Thyroid gland (tissue), 4 donors: Measurements from ENCODE around the gene PRSS33. TPM values are rescaled to one million over a fixed set of nuclear protein-coding genes. Genes with fewer than 3 reads are reported as not detected.

ENCODE experiments used
- DNase-seq, 2 donors: peaks; one replicate each; pipeline ENCODE4 v3.0.0-alpha.2; 2019
- H3K27ac ChIP-seq, 3 donors: fragments of 200-600 bp; sonication (generic); 1 replicate in 2 of 3; 2 replicates in 1 of 3; pipeline ENCODE4 v1.5.1; 2016 to 2019; ENCODE audit warnings: mild to moderate bottlenecking in 1 of 3, moderate library complexity in 1 of 3
- H3K27me3 ChIP-seq: fragments of 200-600 bp; sonication (generic); one replicate; pipeline ENCODE4 v1.5.1; 2019
- H3K36me3 ChIP-seq, 2 donors: fragments of 200-600 bp; sonication (generic); one replicate each; pipeline ENCODE4 v1.5.1; 2016 to 2019
- H3K4me1 ChIP-seq, 2 donors: fragments of 200-600 bp; sonication (generic); one replicate each; pipeline ENCODE4 v1.5.1; 2017 to 2019
- H3K4me3 ChIP-seq, 3 donors: fragments of 200-600 bp; sonication (generic); replicated peaks in 1 of 3; 1 replicate in 2 of 3; 2 replicates in 1 of 3; pipeline ENCODE4 v1.5.1; 2016; ENCODE audit warnings: mild to moderate bottlenecking in 1 of 3
- H3K9me3 ChIP-seq: fragments of 200-600 bp; sonication (generic); one replicate; pipeline ENCODE4 v1.5.1; 2017
- POLR2A ChIP-seq, 2 donors: fragments of 450-650 bp; IDR thresholded peaks; one replicate each; pipeline ENCODE4 v1.6.1; 2017; ENCODE audit warnings: antibody characterized with exemption in 2 of 2, mild to moderate bottlenecking in 2 of 2, moderate library complexity in 1 of 2
- WGBS, 2 donors: methylation state at CpG; one replicate each; pipeline ENCODE4 v1.1.5; 2017; 5-methylcytosine and 5-hydroxymethylcytosine counted together
- intact Hi-C: fragments of 100-400 bp; cut with DNase I; formaldehyde crosslinking; loops from one replicate; pipeline ENCODE4 v1.15.1; 2023
- total RNA-seq, 4 donors: library from RNA; depleted of rRNA; stranded (reverse); fragments of >200 nt; gene quantifications; one replicate each; pipeline ENCODE4 v1.2.3, GENCODE V29; 2016
- TF ChIP-seq, protein P1 (sequence below), 6 experiments: fragments of 200-600 bp in 3 of 6; fragments of 450-650 bp in 3 of 6; sonication (generic) in 3 of 6; IDR thresholded peaks; one replicate each; pipeline ENCODE4 v1.5.1; 2016 to 2019; ENCODE audit warnings: antibody characterized with exemption in 6 of 6, mild to moderate bottlenecking in 2 of 6, inconsistent platforms in 1 of 6, moderate library complexity in 1 of 6

PRSS33 gene, protein sequence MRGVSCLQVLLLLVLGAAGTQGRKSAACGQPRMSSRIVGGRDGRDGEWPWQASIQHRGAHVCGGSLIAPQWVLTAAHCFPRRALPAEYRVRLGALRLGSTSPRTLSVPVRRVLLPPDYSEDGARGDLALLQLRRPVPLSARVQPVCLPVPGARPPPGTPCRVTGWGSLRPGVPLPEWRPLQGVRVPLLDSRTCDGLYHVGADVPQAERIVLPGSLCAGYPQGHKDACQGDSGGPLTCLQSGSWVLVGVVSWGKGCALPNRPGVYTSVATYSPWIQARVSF
- total RNA-seq = not detected

DNA sequence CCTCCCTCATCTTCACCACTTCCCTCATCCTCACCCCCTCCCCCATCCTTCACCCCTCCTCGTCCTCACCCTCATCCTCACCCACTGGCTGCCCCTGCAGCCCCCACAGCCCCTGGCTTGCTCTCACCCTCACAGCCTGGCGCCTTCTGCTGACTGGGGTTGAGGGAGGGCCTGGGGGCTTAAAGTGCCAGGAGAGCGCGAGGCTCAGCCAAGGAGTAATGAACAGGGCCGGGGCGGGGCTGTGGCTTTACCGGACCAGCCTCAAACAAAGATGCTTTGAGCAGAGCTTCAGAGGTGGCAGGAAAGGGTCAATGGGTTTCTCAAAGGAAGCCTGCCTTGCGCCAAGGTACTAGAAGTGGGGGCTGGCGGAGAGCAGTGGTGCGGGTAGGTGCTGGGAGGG lies at the start of gene PRSS33:
PRSS33 (minus strand) TSS at position 155 of the 400 bp plus-strand sequence. CDS start 1,013 bp downstream, outside the sequence.
- 15 to 23% methylated on average over 9 to 10 of the region's 10 CpGs for WGBS, 2 donors
- Histone ChIP-seq H3K27me3 (peaks cover 14% of the 10 kb centered on the region), H3K4me3 (no peak within 1 kb of the TSS), H3K9me3 (no peaks in the 10 kb centered on the region), H3K4me1 (peaks cover 0 to 8% of the 10 kb centered on the region in 2 donors), H3K27ac (no peak within 1 kb of the TSS), H3K36me3 (no peaks in the 10 kb centered on the region)
- intact Hi-C loops = no loop called here
- no peak for TF ChIP-seq POLR2A (IDR thresholded peaks at IDR 0.05)
- TF ChIP-seq, protein P1, sequence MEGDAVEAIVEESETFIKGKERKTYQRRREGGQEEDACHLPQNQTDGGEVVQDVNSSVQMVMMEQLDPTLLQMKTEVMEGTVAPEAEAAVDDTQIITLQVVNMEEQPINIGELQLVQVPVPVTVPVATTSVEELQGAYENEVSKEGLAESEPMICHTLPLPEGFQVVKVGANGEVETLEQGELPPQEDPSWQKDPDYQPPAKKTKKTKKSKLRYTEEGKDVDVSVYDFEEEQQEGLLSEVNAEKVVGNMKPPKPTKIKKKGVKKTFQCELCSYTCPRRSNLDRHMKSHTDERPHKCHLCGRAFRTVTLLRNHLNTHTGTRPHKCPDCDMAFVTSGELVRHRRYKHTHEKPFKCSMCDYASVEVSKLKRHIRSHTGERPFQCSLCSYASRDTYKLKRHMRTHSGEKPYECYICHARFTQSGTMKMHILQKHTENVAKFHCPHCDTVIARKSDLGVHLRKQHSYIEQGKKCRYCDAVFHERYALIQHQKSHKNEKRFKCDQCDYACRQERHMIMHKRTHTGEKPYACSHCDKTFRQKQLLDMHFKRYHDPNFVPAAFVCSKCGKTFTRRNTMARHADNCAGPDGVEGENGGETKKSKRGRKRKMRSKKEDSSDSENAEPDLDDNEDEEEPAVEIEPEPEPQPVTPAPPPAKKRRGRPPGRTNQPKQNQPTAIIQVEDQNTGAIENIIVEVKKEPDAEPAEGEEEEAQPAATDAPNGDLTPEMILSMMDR (IDR thresholded peaks at IDR 0.05) = no peak
- DNase-seq = no peak

DNA sequence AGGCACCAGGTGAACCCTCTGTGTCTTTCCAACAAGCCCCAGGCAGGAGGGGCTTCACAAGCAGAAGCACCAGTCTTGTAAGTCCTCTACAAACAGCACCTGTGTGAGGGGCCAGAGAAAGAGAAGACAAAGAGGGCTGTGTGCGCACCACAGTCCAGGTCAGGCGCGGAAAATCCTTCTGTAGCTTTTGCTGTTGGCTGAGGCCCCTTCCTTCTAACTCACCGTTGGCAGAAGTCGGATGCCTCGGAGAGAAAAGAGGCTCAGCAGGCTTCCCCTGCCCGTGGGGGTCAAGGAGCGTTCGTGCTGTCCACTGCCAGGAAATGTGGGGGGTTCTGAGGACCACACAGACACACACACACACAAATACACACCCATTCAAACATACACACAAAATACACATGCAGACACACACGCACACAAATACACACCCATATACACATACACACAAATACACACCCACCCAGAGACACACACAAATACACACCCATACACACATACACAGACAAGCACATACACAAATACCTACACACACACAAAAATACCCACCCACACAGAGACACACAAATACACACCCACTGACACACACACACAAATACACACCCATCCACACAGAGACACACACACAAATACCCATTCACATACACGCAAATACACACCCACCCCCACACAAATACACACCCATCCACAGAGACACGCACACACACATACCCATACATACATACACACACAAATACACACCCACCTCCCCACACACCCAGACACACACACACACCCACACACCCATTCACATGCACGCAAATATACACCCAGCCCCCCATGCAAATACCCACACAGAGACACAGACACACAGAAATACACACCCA lies 49.5 kb upstream of the PRSS33 start:
- 60% methylated on average over 12 to 13 of the region's 13 CpGs for WGBS, 2 donors
- intact Hi-C loops = no loop called here

DNA sequence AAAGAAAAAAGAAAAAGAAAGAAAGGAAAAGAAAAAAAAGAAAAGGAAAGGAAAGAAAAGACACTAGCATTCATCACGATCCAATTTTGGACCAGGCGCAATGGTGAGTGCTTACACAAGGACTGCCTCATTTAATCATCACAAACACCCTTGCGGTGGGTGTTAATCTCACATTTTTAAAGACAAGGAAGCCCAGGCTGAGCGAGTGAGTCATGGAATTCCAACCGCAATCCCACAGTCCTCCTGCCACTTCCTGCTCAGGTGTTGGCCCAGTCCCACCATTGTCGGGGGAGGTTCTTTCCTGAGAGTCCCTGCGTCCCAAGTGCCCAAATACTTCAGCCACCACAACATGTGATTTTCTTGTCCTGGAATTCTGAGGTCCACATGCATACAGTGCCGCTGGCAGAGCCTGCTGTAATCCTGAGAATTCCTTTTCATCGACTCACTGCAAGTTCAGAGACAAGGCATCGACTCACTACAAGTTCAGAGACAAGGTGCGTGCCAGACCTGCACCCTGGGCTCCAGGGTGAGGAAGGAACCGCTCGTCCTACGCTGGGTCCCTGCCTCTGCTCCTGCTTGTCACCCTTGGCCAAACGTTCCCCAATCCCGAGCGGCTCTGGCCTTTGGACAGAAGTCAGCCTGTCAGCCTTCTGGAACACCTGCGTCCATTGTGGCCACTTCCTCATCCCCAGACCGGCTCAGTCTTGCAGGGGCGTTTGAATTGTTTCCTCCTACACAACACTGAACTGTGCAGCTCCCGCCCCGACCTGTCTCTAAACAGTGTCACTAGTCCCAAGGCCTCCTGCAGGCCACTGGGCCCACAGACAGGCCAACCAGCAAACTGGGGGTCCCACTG lies 48.5 kb upstream of the PRSS33 start:
- 57 to 62% methylated on average over 22 of the region's 22 CpGs for WGBS, 2 donors
- Histone ChIP-seq H3K36me3 (no peaks in the 10 kb centered on the region), H3K9me3 (no peaks in the 10 kb centered on the region), H3K27ac (no peak overlapping the region), H3K4me3 (no peak overlapping the region), H3K27me3 (no peaks in the 10 kb centered on the region), H3K4me1 (no peaks in the 10 kb centered on the region)
- intact Hi-C loops = no loop called here
- no peak for DNase-seq
- TF ChIP-seq, protein P1 (IDR thresholded peaks at IDR 0.05) = no peak
- TF ChIP-seq POLR2A (IDR thresholded peaks at IDR 0.05) = no peak

More for the DNA sequence above, 49.5 kb upstream of the PRSS33 start:
- Histone ChIP-seq H3K9me3 (no peaks in the 10 kb centered on the region), H3K27me3 (no peaks in the 10 kb centered on the region), H3K27ac (no peak overlapping the region), H3K36me3 (no peaks in the 10 kb centered on the region), H3K4me3 (no peak overlapping the region), H3K4me1 (no peaks in the 10 kb centered on the region)
- DNase-seq = no peak
- TF ChIP-seq POLR2A (IDR thresholded peaks at IDR 0.05) = no peak

DNA sequence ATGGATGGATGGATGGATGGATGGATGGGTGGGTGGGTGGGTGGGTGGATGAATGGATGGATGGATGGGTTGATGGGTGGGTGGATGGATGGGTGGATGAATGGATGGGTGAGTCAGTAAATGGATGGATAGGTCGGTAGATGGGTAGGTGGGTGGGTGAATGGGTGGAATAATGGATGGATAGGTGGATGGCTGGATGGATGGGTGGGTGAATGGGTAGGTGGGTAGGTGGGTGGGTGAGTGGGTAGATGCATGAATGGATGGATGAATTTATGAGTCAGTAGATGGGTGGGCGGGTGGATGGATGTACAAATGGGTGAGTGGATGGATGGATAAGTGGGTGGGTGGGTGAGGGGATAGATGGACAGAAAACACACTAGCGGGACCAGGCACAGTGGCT lies 47.6 kb upstream of the PRSS33 start:
- no peaks in the 10 kb centered on the region for H3K4me1 ChIP-seq
- TF ChIP-seq POLR2A (IDR thresholded peaks at IDR 0.05) = no peak
- TF ChIP-seq, protein P1 (IDR thresholded peaks at IDR 0.05) = no peak
- H3K27ac ChIP-seq = no peak overlapping the region
- no peak overlapping the region for H3K4me3 ChIP-seq
- whole genome bisulfite sequencing, 2 donors = 87 to 88% methylated on average over 3 of the region's 3 CpGs
- no peaks in the 10 kb centered on the region for H3K9me3 ChIP-seq
- no peaks in the 10 kb centered on the region for H3K36me3 ChIP-seq
- intact Hi-C loops = no loop called here
- DNase-seq = no peak
- H3K27me3 ChIP-seq = no peaks in the 10 kb centered on the region

DNA sequence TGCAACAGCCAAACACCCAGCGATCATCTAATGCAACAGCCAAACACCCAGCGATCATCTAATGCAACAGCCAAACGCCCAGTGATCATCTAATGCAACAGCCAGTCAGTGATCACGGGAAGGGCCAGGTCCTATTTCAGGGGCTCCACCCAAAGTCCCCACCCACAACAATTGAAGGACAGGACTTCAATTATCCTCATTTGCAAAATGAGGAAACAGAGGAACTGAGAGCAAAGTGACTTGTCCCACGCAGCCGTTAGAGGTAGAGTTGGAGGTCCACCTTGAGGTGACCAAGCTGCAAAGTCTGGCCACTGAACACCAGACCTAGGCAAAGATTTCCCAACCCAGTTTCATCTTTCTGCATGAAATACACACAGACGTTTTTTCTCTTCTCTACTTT lies 46.4 kb upstream of the PRSS33 start:
- TF ChIP-seq, protein P1 (IDR thresholded peaks at IDR 0.05) = no peak
- TF ChIP-seq POLR2A (IDR thresholded peaks at IDR 0.05) = no peak
- Histone ChIP-seq H3K27ac (no peak overlapping the region), H3K4me3 (no peak overlapping the region), H3K4me1 (no peaks in the 10 kb centered on the region), H3K36me3 (no peaks in the 10 kb centered on the region), H3K9me3 (no peaks in the 10 kb centered on the region), H3K27me3 (no peaks in the 10 kb centered on the region)
- intact Hi-C loops = no loop called here
- WGBS, 2 donors = 66 to 71% methylated on average over 5 to 7 of the region's 7 CpGs
- no peak for DNase-seq
